Measurements from ENCODE around the gene SMARCC2. TPM values are rescaled to one million over a fixed set of nuclear protein-coding genes. Genes with fewer than 3 reads are reported as not detected.

SMARCC2 gene
- total and polyA plus RNA-seq, 2 donors: 51.1 to 68.8 TPM

DNA sequence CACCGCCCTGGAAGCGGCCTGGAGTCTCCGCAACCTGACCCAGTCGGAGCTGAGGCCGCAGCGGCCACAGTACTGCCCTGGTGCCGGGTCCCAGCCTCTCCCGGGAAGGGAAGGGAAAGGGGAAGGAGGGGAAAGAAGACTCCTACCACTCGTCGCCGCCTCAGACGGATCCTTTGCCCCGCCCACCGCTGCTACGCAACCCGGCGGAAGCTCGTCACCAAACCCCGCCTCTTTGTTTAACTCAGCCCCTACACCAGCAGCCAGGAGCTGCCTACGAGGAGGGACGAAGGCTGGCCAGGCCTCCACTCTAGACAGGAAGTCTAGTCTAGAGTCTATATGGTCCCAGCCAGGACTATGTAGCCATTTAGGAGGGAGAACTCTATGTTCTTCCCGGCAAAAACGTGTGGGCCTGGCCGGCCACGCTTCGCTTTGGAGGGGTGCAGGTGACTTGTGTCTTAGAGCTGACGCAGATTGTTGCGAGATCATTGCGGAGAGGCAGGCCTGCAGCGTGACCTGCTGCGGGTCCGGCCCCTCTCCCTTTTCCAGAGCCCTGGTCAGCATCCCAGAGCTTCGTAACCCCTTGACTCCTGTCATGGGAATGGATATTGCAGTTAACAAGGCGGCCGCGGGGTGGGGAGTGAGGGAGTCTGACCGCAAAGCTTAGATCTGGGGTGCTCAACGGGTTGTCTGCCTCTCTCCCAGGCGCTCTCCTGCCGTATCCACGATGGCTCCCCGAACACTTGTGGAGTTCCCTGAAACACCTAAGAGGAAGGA is 32.7 kb upstream of the SMARCC2 start, which contains the start of gene RNF41:
TSS of gene RNF41 (minus strand) at position 166 of the 774 bp plus-strand sequence. CDS start 7,875 bp downstream, outside the sequence.
- peak within 1 kb of the TSS; percentile 66 for H3K4me3 ChIP-seq (ENCODE audit: low read depth, low read length)
- H3K36me3 ChIP-seq (ENCODE audit: insufficient read depth): no peaks in the 10 kb centered on the region
- DNase-seq (ENCODE audit: extremely low spot score): peak; percentile 94
- peak within 1 kb of the TSS; percentile 97 for H3K27ac ChIP-seq (ENCODE audit: low read depth)
- under 1% methylated on average over 42 of the region's 42 CpGs for WGBS
- no peaks in the 10 kb centered on the region for H3K4me1 ChIP-seq (ENCODE audit: insufficient read depth)

DNA sequence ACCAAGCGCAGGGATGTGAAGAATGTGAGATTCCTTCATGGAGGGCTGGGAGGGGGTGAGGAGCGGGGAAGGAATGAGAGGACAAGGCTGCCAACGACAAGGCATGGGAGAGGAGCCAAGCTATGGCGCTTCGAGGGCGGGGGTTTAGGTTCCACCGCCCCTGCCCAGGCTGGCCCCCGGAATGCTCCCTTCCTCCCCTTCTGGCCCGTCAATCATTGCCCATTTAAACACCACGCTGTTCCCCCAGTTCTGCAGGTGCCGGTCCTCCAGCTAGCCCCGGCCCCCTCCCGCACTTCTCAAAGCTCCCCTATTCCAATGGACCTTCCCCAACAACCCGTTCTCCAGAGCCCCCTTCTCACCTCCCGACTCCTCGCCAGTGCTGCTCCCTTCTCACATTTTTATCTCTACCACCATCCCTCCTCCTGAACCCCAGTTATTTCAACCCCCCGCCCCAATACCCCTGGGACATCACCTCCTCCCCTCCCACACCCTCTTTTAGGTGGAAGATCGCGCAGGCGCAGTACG is 32.0 kb upstream of the SMARCC2 start:
- DNase-seq (ENCODE audit: extremely low spot score): peak; percentile 43
- H3K4me3 ChIP-seq (ENCODE audit: low read depth, low read length): peak overlapping the region; percentile 66
- no peaks in the 10 kb centered on the region for H3K4me1 ChIP-seq (ENCODE audit: insufficient read depth)
- WGBS: under 1% methylated on average over 21 of the region's 21 CpGs
- peak overlapping the region; percentile 97 for H3K27ac ChIP-seq (ENCODE audit: low read depth)
- H3K36me3 ChIP-seq (ENCODE audit: insufficient read depth): no peaks in the 10 kb centered on the region

- Histone ChIP-seq H3K4me3 (ENCODE audit: low read depth, low read length) (peak overlapping the region; percentile 66), H3K27ac (ENCODE audit: low read depth) (peak overlapping the region; percentile 97), H3K36me3 (ENCODE audit: insufficient read depth) (no peaks in the 10 kb centered on the region), H3K4me1 (ENCODE audit: insufficient read depth) (no peaks in the 10 kb centered on the region)
- 9% methylated on average over 10 of the region's 10 CpGs for WGBS
- DNase-seq (ENCODE audit: extremely low spot score): no peak
Measured at GRCh38 chr12:56220611-56221231, 31.4 kb upstream of the SMARCC2 start.

DNA sequence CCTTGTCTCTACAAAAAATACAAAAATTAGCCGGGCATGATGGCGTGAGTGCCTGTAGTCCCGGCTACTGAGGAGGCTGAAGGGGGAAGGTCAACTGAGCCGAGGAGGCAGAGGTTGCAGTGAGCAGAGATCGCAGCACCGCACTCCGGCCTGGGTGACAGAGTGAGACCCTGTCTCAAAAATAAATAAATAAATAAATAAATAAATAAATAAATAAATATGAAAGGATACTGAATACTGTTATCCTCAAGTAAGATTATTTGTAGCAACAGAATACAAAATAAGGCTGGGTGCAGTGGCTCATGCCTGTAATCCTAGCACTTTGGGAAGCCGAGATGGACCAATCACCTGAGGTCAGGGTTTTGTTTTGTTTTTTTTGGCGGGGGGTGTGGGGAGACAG is 30.6 kb upstream of the SMARCC2 start:
- Histone ChIP-seq H3K4me1 (ENCODE audit: insufficient read depth) (no peaks in the 10 kb centered on the region), H3K36me3 (ENCODE audit: insufficient read depth) (peaks cover 5% of the 10 kb centered on the region), H3K27ac (ENCODE audit: low read depth) (no peak overlapping the region), H3K4me3 (ENCODE audit: low read depth, low read length) (no peak overlapping the region)
- no peak for DNase-seq (ENCODE audit: extremely low spot score)
- 91% methylated on average over 9 of the region's 9 CpGs for WGBS

- Histone ChIP-seq H3K36me3 (ENCODE audit: insufficient read depth) (peaks cover 8% of the 10 kb centered on the region), H3K27ac (ENCODE audit: low read depth) (no peak overlapping the region), H3K4me1 (ENCODE audit: insufficient read depth) (no peaks in the 10 kb centered on the region), H3K4me3 (ENCODE audit: low read depth, low read length) (no peak overlapping the region)
- DNase-seq (ENCODE audit: extremely low spot score): no peak
- 87% methylated on average over 3 of the region's 3 CpGs for WGBS
Measured at GRCh38 chr12:56216461-56216860, 27.2 kb upstream of the SMARCC2 start.

DNA sequence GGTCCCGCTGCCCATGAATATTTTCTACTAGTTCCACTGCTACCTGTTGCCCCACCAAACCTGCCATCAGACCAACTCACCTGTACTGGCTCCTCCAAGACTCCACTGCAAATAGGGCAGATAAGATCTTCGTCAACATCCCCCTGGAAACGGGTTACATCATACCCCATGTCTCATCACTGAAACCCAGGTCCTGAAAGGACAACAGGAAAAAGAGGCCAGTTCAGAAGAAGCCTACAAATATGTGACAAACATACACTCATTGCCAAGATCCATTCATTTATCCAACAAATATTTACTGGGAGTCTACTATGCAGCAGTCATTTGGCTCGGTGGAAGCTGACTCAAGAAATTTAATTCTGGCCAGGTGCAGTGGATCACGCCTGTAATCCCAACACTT is 24.6 kb upstream of the SMARCC2 start:
- Histone ChIP-seq H3K4me3 (ENCODE audit: low read depth, low read length) (no peak overlapping the region), H3K4me1 (ENCODE audit: insufficient read depth) (no peaks in the 10 kb centered on the region), H3K27ac (ENCODE audit: low read depth) (no peak overlapping the region), H3K36me3 (ENCODE audit: insufficient read depth) (peaks cover 8% of the 10 kb centered on the region)
- no peak for DNase-seq (ENCODE audit: extremely low spot score)
- 77% methylated on average over 5 of the region's 5 CpGs for WGBS

- DNase-seq (ENCODE audit: extremely low spot score): no peak
- Histone ChIP-seq H3K27ac (ENCODE audit: low read depth) (no peak overlapping the region), H3K4me3 (ENCODE audit: low read depth, low read length) (no peak overlapping the region), H3K4me1 (ENCODE audit: insufficient read depth) (no peaks in the 10 kb centered on the region), H3K36me3 (ENCODE audit: insufficient read depth) (peaks cover 9% of the 10 kb centered on the region)
- 91% methylated on average over 1 of the region's 1 CpG for WGBS
Measured at GRCh38 chr12:56212361-56212760, 23.1 kb upstream of the SMARCC2 start.

GRCh38 chr12:56208006-56208405 is 18.7 kb upstream of the SMARCC2 start:
- WGBS: 79% methylated on average over 6 of the region's 6 CpGs
- DNase-seq (ENCODE audit: extremely low spot score): no peak
- Histone ChIP-seq H3K4me3 (ENCODE audit: low read depth, low read length) (no peak overlapping the region), H3K27ac (ENCODE audit: low read depth) (no peak overlapping the region), H3K4me1 (ENCODE audit: insufficient read depth) (no peaks in the 10 kb centered on the region), H3K36me3 (ENCODE audit: insufficient read depth) (peaks cover 4% of the 10 kb centered on the region)

DNA sequence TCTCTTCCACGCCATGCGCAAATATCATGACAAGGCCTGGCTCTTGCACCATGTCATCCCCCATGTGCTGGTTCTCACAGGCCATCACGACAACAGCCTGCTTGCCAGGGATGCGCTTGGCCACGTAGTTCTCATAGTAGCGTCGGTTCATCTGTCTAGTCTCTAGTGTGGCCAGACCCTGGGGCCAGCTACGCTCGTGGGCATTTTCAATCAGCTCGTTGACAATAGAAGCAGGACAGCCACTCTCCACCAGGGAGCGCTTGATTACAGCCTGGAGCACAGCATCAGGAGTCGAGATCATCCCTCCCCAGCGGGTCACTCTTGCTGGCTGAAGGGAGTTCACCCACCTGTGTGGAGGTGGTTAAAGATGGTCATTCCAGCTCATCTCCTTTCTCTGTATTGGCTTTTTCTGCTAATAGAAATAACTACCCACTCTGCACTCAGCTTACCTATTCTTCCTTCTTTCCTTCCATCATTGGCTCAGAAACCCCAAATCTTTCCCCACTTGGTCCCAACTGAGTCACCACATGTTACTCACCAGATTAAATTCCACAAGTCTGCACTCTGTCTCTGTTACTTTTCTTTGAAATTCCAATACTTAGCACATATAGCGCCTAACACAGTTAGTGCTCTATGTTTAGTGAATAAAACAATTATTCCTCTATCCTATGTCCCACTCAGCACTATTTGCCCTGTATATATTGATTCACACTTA is 17.3 kb upstream of the SMARCC2 start:
- 52% methylated on average over 14 of the region's 14 CpGs for WGBS
- no peak overlapping the region for H3K27ac ChIP-seq (ENCODE audit: low read depth)
- no peak overlapping the region for H3K4me3 ChIP-seq (ENCODE audit: low read depth, low read length)
- peaks cover 2% of the 10 kb centered on the region for H3K36me3 ChIP-seq (ENCODE audit: insufficient read depth)
- no peak for DNase-seq (ENCODE audit: extremely low spot score)
- H3K4me1 ChIP-seq (ENCODE audit: insufficient read depth): no peaks in the 10 kb centered on the region

DNA sequence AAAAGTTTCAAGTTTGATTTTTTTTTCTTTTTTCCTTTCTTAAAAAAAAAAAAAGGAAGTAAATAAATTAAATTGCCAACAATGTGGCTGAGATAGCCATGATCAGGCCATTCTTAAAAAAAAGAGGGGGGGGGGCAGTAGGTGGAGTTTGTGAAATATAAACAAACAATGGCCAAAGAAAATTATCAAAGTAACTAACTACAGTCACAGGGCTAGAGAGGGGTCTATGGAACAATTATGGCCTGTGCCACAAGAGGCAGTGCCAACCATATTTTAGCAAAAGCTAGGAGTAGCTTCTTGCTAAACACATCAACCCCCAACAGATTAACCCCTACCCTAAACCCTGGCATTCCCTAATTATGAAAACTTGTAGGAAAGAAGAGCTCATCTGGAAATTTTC is 16.2 kb upstream of the SMARCC2 start:
- no peaks in the 10 kb centered on the region for H3K4me1 ChIP-seq (ENCODE audit: insufficient read depth)
- no peak for DNase-seq (ENCODE audit: extremely low spot score)
- peaks cover 2% of the 10 kb centered on the region for H3K36me3 ChIP-seq (ENCODE audit: insufficient read depth)
- H3K4me3 ChIP-seq (ENCODE audit: low read depth, low read length): no peak overlapping the region
- no peak overlapping the region for H3K27ac ChIP-seq (ENCODE audit: low read depth)

DNA sequence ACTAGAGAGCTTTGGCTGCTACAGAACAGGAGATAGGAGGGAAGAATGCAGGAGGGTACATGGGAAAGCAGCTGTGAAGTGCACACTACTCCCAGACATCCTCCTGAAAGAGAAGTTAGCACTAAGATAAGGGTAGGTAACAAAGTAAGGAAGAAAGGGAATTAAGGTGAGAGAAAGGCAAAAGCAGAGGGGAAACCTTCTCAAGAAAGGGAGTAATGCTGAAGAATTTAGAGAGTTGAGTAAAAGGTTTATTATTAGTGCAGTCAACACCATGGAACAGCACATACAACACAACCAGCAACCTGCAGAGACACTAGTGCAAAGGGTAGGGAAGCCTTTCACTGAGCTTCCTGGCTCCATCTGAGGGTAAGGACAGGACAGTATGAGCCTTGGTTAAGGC is 15.0 kb upstream of the SMARCC2 start:
- H3K4me1 ChIP-seq (ENCODE audit: insufficient read depth): no peaks in the 10 kb centered on the region
- peaks cover 2% of the 10 kb centered on the region for H3K36me3 ChIP-seq (ENCODE audit: insufficient read depth)
- H3K27ac ChIP-seq (ENCODE audit: low read depth): no peak overlapping the region
- DNase-seq (ENCODE audit: extremely low spot score): no peak
- H3K4me3 ChIP-seq (ENCODE audit: low read depth, low read length): no peak overlapping the region

- WGBS: 35% methylated on average over 2 of the region's 2 CpGs
- no peak for DNase-seq (ENCODE audit: extremely low spot score)
- Histone ChIP-seq H3K36me3 (ENCODE audit: insufficient read depth) (peaks cover 2% of the 10 kb centered on the region), H3K27ac (ENCODE audit: low read depth) (peak overlapping the region; percentile 0), H3K4me3 (ENCODE audit: low read depth, low read length) (no peak overlapping the region), H3K4me1 (ENCODE audit: insufficient read depth) (no peaks in the 10 kb centered on the region)
Measured at GRCh38 chr12:56202838-56203237, 13.6 kb upstream of the SMARCC2 start.

DNA sequence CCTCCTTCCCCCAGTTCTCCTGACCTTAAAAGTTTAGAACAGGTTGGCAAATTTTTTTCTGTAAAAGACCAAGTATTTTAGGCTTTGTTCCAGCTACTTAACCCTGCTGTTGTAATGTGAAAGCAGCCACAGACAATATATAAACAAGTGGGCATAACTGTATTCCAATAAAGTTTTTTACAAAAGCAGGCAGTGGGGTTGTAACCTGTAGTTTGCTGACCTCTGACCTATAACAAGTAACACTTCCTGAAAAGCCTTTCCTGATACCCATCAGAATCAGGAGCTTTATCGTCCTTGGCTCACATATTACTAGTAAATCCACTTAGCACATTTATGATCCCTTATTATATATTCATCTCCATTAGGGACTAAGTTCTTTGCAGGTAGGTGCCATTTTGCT is 13.1 kb upstream of the SMARCC2 start:
- 11% methylated on average over 1 of the region's 1 CpG for WGBS
- H3K27ac ChIP-seq (ENCODE audit: low read depth): peak overlapping the region; percentile 0

GRCh38 chr12:56198836-56199235 is 9.6 kb upstream of the SMARCC2 start:
- Histone ChIP-seq H3K4me3 (ENCODE audit: low read depth, low read length) (no peak overlapping the region), H3K27ac (ENCODE audit: low read depth) (no peak overlapping the region), H3K4me1 (ENCODE audit: insufficient read depth) (no peaks in the 10 kb centered on the region), H3K36me3 (ENCODE audit: insufficient read depth) (no peaks in the 10 kb centered on the region)
- WGBS: 56% methylated on average over 1 of the region's 1 CpG
- no peak for DNase-seq (ENCODE audit: extremely low spot score)

More for the DNA sequence above, 13.1 kb upstream of the SMARCC2 start:
- Histone ChIP-seq H3K4me1 (ENCODE audit: insufficient read depth) (no peaks in the 10 kb centered on the region), H3K36me3 (ENCODE audit: insufficient read depth) (peaks cover 2% of the 10 kb centered on the region), H3K4me3 (ENCODE audit: low read depth, low read length) (no peak overlapping the region)
- DNase-seq (ENCODE audit: extremely low spot score): no peak
